Activated CD8-positive, alpha-beta memory T cell treated with anti-CD3 and anti-CD28 coated beads, Interleukin-2, amount 50 U/mL, for 4 hours (primary cell): ENCODE data around the gene SLC22A2.

ENCODE experiments used
- DNase-seq: peaks from one replicate; pipeline ENCODE4 v3.0.0-alpha.2; 2020

SLC22A2 gene

DNA sequence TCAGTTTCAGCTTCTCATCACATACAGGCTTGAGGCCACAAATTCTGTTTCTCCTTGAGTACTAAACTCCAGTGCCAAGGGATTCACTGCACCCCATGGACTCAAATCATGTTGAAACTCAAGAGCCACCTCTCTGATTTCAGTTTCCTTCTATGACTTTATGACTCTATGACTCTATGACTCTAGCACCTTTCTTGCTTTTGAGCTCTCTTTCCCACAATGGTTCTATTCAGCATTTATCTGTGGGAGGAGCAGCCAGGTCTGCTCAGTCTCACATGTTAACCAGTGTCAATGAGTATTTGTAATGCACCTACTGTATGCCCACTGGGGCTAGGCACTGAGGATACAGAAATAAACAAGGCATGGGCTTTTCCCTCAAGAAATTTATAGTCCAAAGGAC, 14.6 kb upstream of the SLC22A2 start:
- DNase-seq: no peak

DNA sequence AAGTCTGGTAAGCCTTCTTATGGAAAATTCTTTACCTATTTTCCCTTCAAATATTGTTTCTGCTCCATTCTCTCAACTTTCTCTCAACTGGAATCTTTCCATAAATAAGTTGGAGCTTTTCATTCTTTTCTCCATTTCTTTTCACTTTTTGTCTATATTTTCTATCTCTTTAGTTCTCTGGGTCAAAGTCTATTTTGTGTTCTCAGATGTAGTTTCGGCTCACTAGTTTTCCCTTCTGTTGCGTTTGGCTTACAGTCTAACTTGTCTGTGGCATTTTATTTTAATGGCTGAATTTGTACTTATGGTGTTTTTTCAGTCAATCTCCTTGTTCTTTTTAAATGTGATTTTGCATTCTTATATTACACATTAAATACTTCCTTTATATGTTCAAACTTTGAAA, 14.1 kb upstream of the SLC22A2 start:
- DNase-seq: no peak

DNA sequence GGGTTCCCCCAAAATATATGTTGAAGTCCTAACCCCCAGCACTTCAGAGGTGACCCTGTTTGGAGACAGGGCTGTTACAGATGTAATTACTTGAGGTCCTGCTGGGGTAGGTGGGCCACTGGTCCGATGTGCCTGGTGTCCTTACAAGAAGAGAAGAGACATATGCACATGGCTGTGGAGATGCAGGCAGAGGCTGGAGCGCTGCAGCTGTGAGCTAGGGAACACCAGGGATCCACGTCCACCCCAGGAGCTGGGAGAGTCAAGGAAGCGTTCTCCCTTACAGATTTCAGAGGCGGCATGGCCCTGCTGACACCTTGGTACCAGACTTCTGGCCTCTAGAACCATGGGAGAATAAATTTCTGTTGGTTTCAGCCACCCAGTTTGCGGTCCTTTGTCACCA, 11.7 kb upstream of the SLC22A2 start:
- no peak for DNase-seq

DNA sequence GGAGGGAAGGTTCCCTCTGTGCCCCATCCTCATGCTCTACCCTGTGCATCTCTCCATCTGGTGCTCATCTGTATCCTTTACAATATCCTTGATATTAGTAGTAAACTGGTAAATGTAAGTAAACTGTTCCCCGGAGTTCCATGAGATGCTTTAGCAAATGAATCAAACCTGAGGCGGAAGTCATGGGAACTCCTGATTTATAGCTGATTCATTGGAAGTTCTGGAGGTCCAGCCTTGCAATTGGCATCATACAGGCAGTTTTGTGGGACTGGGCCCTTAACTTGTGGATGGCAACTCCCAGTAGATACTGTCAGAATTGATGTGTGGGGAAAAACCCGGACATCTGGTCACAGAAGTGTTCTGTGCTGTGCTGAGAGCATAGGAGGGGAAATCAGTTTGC, 11.2 kb upstream of the SLC22A2 start:
- no peak for DNase-seq

DNA sequence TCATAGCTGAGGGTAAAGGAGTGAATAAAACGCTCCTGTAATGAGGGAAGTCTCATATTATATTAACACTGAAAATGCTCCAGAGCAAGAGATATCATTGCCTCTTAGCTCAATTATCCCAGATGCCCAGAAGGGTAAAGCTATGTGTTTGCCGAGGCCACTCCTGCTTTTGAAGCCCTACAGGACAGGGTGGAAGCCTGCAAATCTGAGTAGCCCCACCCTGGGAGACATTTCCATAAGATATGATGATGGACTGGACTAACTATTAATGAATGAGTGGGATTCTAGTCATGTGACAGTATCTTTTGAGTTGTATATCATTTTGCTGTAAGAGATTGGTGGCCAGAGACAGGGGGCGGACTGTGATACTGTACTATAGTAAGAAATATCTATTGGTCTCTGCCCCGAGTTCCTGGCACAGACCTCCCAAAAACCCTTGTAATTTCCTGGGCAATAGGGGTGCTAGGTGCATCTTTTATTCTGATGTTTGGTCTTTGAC, 10.5 kb upstream of the SLC22A2 start:
- DNase-seq: no peak

DNA sequence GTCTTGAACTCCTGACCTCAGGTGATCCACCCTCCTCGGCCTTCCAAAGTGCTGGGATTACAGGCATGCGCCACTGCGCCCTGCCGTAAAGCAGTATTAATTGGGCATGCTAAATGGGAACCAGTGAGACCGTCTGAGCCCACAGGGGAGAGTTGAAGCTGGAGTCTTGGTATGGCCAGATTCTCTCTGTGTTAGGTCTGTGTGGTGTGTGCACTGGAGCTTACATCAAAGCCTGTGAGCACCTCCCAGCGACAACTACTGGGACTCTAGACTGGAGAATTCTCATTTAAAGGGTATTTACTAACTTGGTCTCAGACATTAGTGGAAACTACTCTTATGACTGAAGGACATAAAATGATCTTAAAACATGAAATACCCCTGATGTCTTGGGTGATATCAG, 8.5 kb upstream of the SLC22A2 start:
- DNase-seq: no peak

DNA sequence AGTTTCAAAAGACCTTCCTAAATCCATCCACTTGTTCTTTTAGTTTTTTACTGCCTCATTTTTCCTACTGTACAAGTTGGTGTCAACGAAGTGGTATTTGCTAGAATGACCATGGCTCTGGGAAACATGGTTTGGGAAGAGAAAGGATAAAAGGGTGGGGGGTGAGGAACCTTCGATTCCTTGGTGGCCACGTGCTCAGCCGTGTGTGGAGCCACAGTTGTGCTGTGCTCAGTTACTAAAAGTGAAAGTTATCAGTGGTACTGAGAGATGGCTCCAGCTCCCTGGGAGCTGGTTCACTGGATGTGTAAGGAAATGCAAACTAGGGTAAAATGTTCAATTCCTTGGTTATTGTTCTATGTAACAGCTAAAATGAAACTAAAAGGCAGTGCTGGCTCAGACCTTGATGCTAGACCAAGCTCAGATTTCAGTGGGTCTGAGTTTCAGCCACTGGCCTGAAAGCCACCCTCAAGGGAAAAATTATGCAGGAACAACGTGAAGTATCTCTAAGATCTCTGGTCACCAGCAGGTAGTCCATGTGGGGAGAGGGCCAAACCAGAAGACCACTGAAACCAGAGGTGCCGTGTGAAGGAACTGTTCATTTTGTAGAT, 7.4 kb upstream of the SLC22A2 start:
- no peak for DNase-seq

DNA sequence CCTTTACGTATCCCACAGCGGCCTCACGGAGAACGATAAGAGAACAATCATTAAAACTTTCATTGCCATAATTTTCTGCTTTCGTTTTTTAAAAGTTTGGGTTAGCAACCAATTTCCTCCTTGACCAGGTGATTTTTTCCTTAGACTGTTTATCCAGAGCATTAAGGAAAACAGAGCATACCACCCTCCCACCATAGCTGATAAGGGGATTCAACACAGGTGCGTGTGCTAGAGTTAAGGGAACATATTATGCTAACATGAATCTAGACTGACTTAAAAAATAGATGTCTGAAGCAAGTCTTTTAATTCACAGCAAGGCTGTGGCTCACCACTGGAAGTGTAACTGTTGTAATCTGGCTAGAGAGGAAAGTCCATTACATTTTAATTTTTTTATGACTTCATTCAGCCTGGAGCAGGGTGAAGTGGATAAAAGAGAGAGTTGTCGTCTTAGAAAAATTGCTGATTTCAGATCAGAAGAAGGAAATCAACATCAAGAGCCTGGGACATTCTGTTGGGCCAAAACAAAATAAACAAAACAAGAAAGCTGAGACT, 5.5 kb upstream of the SLC22A2 start:
- no peak for DNase-seq

DNA sequence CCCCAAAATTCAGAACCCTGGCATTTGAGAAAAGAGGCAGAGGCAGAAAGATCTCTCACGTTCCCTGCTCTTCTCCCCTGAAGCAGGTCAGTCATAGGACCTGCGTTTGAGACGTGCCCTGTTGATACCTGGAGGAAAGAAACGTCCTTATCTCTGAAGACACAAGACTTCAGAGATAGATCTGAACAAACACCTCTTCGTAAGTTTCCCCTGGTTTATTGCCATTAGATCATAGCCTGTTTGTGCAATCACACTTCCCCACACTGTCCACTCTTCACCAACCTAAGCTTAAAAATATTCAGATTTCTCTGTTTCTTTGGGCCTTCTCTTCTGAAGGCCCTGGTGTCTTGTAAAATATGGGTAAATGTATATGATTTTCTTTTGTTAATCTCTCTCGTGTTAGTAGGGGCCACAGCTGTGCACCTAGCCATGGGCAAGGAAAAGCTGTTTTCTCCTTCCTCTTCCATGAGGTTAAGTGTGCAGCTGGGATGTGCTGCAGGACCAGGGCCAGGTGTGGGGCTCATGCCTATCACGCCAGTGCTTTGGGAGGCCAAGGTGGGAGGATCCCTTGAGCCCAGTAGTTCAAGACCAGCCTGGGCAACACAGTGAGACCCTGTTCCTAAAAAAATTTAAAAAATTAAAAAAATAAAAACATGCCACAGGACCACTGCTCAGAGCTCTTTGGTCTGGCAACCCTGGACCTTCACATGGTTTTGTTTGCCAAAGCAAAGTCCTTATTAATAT, 4.7 kb upstream of the SLC22A2 start:
- DNase-seq: no peak

DNA sequence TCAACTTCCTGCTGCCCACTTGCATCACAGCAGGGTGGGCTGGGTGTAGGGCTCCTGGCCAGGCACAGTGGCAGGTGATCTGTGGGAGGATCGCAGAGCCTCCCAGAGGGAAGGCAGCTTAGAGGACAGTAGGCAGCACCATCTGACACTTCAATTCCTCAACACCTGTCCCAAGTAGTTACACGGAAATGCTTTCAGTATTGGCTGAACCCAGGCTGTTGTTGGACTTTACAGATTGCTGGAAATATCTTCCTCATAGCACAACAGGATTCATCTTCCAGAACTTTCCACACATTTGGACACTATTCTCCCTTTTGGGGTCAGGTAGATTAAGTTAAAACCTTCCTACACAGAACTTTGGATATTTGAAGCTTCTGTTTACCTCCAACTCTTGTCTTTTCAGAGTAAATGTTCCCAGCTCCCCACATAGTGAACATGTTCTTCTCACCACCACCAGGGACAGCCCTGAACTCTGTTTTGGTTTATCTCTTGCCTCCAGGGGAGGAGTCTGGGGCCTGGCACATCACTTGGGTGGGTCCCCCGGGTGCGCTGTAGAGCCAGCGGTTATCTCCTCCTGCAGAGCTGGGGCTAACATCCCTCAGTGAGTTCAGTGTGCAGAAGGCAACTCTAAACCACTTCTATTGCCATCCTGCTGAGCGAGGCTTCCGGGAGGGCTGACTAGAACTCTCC, 3.5 kb upstream of the SLC22A2 start:
- DNase-seq: no peak

DNA sequence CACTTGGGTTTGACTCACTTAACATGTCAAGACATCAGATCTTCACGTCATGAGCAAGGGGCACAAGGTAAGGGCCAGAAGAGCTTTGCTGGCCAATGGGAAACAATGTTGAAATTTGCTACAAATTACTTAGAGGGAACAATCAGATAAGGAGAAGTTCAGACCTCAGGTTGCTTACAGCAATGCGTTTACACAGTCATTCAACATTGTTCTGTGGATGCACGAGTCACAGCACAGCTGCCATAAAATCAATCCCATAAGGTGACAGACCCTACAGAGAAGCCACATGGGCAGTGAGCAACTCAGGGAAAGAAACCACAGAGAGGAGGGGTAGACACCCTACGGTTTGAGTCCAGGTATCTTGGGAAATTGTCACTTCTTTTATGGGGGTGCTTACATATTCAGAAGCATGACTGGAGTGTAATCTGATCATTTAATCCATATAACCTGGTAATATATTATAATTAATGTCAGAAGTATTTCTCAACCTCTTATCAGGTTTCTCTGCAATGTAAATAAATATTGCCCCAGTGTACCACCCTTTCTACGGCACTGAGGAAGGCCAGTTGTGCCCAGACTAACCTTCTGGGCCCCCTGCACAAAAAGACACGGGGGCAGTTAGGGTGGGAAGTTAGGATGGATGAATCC, 2.3 kb upstream of the SLC22A2 start:
- no peak for DNase-seq

DNA sequence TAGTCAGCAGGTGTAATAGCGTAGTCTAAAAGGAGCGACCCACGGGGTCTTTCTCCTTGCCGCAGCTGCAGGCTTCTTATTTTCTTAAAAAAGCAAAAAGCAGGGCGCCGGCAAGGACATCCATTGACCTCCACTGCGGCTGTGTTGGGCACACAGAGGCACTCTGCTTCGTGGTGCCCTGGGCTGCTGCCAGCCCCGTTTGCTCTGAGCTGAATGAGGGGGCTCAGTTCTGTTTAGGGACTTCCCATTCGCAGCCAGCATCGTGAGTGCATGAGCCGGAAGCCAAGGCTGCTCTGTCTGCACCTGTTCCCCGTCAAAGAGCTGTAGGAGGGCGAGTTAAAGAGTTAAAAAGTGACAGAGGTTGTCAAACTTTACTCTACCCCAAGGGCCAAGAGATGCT, 1.7 kb upstream of the SLC22A2 start:
- no peak for DNase-seq

DNA sequence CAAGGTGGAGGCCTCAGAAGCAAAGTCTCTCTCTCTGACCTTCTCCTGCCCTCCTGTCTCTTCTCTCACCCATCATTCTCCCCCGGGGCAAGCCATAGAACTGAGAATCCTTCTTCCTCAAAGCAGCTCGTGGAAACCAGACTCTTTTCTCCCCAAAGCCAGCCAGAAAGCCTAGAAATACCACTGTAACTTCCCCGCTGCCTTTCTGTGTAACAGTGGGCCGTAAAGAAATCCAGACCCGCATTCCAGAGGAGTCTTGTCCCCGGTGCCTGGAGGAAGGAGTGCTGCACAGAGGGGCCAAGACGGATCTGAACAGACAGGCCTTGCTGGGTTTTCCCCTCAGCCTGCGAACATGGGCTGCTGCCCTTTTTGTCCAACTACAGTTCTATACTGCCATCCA, 977 bp upstream of the SLC22A2 start:
- no peak for DNase-seq

DNA sequence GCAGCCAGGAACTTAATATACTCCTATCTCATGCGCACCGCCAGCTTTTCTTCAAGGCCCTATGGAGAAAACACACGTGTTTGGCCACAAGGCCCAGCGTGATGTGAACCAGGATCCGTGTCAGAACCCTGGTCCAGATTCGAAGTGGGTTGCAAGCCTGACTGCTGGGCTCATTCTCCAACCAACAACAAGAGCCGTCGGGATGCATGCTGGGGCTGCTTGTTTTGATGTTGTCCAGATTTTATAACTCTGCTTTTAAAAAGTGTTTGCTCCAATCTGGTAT, 463 bp upstream of the SLC22A2 start:
- DNase-seq: no peak

DNA sequence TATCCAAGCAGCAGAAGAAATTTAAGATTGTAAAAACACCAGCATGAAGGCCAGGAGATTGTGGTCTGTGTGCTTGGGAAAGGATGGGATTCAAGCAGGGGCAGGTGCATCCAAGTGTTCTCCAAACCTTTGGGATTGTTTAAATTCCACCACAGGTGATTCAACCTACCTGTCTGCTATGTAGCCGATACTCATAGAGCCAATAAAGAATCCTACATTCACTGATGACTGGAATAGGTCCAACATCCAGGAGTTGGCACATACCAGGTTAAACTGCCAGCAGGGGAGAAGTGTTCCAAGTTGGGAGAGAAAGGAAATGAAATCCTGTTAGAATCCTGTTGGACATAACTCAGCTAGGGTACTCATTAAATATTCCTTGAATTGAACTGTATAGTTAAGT, 2.2 kb downstream of the SLC22A2 start:
- DNase-seq: no peak

DNA sequence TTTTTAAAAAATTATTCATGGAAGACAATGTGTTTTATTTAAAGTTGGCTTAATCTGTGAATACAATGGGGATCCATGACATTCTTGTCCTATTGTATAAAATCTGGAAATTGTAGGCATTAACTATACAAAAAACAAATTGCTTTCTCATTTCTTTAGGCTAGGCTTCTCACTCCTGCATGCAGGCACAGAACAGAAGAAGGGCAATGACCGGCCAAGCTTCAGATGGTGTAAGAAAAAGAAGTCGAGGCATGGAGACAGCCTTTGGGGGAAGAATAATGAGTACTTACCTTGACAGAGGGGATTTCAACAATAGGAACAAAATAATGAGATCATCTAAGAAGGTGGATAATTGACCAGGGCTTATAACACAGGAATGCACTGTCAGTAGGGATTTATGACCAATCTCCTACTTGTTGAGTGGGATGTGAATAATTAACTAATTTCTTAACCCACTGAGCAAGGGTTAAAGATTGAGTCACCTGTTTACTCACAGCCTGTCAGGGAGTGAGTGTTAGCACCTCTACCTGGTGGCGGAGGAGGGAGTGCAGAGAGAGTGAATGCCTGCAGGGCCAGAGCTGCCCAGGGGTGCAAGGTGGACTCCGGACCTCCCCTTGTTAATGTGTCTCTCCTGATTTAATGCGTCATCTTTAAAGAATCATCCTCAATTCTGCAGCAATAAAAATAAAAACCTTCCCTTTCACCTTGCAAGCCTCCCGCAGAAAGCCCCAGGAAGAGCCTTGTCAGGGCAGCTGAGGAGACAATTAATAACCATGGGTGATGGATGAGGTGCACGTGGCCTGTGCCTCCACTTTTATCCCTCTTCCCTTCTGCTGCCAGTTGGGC, 3.9 kb downstream of the SLC22A2 start:
- no peak for DNase-seq

DNA sequence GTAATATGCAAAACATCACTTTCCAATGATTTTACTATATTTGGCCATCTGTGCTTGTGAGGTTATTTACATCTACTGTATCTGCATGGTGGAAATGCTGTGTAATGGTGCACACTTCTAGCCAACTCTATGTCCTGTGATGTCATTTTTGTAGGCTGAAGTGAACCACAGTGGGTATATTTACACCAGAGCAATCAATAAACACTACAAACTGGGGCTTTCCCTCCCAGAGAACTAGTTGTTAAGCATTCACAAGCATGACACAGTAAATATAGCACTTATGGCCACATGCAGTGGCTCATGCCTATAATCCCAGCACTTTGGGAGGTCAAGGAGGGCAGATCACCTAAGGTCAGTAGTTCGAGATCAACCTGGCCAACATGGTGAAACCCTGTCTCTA, 4.9 kb downstream of the SLC22A2 start:
- no peak for DNase-seq

DNA sequence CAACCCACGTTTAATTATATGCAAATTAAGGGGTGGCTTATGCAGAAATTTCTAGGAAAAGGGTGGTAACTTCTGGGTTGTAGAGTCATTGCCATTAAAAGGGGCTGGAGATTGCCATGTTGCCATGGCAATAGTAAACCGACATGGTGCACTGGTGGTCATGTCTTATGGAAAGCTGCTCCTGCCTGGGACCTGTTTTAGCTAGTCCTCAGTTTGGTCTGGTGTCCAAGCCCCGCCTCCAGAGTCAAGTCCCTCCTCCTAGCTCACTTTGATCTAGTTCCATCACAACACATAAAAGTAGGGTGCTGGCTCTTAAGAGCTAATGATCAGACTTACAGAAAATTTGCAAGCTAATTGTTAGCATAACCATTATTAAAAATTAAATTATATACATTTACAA, 5.3 kb downstream of the SLC22A2 start:
- DNase-seq: no peak

DNA sequence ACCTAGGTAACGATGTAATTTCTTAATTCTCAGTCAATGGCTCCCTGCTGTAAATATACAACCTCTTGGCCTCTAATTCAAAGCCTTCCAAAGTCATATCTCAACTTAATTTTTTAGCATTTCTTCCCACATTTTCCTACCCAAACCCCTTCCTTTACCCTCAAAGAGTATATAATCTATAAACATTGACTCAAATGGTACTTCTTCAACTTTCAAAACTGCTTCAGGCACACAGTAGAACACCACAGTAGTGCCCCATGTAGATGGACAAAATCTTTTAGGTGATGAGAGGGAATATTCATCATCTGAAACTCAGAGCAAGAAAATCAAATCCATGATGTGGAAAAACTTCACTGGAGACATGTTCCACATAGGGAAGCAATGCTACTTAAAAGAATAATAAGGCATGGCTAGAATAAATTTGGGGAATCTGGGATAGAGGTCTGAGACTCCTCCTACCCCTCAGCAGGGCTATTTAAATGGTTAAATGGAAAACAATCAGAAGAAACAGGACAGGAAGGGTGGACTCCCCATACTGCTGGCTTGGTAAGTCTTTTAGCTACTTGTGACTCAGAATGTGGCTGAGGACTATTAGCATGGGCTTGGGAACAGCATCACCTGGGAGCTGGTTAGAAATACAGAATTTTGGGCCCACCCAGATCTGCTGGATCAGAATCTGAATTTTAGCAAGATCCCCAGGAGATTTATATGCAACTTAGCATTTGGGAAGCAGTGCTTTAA, 6.4 kb downstream of the SLC22A2 start:
- no peak for DNase-seq

DNA sequence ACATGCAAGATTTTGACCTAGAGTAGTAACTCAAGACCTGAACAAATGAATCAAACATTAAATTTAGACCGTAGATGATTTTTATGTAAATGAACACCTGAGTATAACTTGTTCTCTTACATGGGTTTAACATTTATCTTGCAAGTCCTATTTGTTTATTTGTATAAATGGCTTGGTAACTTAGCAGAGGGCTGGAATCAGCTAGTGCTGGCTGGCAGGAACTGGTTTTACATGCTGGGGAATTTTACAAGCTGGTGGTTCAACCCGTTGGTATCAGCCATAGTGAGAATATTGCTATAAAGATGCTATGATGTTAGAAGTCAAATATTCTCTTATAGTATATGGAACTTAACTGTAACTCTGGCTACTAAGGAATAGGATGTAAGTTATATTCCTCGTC, 8.9 kb downstream of the SLC22A2 start:
- DNase-seq: no peak

DNA sequence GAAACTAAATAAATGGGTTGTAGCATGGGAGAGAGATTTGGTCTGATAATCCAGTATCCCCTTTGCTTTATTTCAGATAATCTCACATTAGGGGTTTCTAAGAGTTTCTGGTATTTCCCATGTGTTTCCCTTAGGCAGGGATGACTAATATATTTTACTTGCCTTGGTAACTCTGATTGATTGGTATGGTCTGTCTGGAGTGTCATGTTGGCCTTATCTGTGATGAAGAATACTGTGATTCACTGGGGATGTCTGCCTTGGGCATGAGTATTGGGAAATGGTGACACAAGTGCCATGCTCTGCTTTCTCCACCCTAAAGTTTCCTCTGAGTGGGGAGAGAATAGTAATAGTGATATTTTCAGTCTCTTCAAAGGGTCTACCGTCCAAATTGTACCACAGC, 10.1 kb downstream of the SLC22A2 start:
- DNase-seq: no peak

DNA sequence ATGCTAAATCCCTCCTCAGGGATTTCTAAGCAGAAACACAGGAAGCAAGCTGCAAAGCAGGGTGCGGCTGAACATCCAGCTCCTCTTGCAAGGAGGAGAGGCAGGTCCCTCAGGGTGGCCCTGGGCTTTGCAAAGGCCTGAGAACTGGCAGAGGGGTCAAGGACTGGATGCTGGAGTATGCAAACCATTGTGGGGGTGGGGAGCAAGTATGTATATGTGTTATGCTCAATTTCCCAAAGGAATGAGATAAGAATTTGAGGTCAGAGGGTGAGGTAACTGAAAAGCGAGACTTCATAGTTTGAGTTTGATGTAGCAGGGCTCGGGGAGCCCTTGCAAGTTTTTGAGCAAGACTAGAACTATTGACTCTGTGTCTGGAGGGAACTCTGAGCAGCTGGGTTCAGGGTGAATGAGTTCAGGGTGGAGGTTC, 11.2 kb downstream of the SLC22A2 start:
- no peak for DNase-seq
